AG10803 (cell line): Measurements from ENCODE around the gene ATXN1L.
"Not testable (repeated sequence)": the region's sequence is repeated elsewhere in the genome, so short reads cannot be mapped to it uniquely, and the experiment has no call there.

Source experiments
- DNase-seq: peaks from one replicate; pipeline ENCODE4 v3.0.0; 2010; ENCODE audit warnings: low read depth
- H3K4me3 ChIP-seq: 2 replicates; pipeline ENCODE4 v1.5.1; 2011; ENCODE audit warnings: mild to moderate bottlenecking, low read length, control low read depth
- CTCF ChIP-seq: conservative IDR thresholded peaks from 2 replicates; pipeline ENCODE4 v1.5.1; 2011; ENCODE audit warnings: mild to moderate bottlenecking, low read length, control low read depth, inconsistent platforms

The ATXN1L gene

GRCh38 chr16:71853413-71853812 lies 7.6 kb downstream of the ATXN1L start:
- DNase-seq, result no peak
- H3K4me3 ChIP-seq, result no peak overlapping the region
- no peak for TF ChIP-seq CTCF

GRCh38 chr16:71854369-71854948 lies 8.7 kb downstream of the ATXN1L start:
- no peak for TF ChIP-seq CTCF
- DNase-seq, result no peak
- H3K4me3 ChIP-seq, result no peak overlapping the region

GRCh38 chr16:71855937-71856662 lies 10.3 kb downstream of the ATXN1L start:
- TF ChIP-seq CTCF, result no peak
- no peak for DNase-seq
- no peak overlapping the region for H3K4me3 ChIP-seq

GRCh38 chr16:71859762-71860521 lies 14.2 kb downstream of the ATXN1L start:
- DNase-seq, result no peak
- H3K4me3 ChIP-seq, result no peak overlapping the region
- no peak for TF ChIP-seq CTCF

- no peak for DNase-seq
- no peak for TF ChIP-seq CTCF
- no peak overlapping the region for H3K4me3 ChIP-seq
Observed at GRCh38 chr16:71863995-71864394, 18.2 kb downstream of the ATXN1L start.

- DNase-seq, result no peak
- TF ChIP-seq CTCF, result no peak
- H3K4me3 ChIP-seq, result no peak overlapping the region
Observed at GRCh38 chr16:71865173-71865863, 19.5 kb downstream of the ATXN1L start.

GRCh38 chr16:71867175-71867574 lies 21.4 kb downstream of the ATXN1L start:
- H3K4me3 ChIP-seq, result not testable (repeated sequence)

More at GRCh38 chr16:71867175-71867574, 21.4 kb downstream of the ATXN1L start:
- not testable (repeated sequence) for DNase-seq
